ENCODE measurements around the gene MEG3. TPM values are rescaled to one million over a fixed set of nuclear protein-coding genes. Genes with fewer than 3 reads are reported as not detected.

The MEG3 gene
- total RNA-seq, 2 donors from 2014 or later = 5.3 to 15.3 TPM

DNA sequence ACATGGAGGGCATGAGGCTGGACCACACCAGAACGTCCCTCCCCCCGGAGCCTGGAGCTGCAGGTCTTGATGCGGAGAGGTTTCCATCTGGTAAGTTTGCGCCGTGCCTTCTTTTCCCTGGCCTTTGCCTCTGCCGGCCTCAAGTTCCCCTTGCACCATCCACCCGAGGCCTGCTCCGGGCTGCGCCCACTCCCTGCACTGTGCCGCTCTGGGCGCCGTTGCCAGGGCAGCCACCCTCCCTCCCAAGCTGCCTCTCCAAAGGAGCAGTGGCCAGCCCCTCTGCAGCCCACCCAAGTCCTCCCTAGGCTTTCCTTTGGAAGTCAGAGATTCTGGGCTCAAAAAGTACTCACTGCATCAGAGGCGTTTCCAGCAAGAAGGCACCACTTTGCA is 46.2 kb upstream of the MEG3 start:
- H3K4me3 ChIP-seq (ENCODE audit: low read length) = no peak overlapping the region
- no peaks in the 10 kb centered on the region for H3K9me3 Mint-ChIP-seq
- TF ChIP-seq, protein P1, sequence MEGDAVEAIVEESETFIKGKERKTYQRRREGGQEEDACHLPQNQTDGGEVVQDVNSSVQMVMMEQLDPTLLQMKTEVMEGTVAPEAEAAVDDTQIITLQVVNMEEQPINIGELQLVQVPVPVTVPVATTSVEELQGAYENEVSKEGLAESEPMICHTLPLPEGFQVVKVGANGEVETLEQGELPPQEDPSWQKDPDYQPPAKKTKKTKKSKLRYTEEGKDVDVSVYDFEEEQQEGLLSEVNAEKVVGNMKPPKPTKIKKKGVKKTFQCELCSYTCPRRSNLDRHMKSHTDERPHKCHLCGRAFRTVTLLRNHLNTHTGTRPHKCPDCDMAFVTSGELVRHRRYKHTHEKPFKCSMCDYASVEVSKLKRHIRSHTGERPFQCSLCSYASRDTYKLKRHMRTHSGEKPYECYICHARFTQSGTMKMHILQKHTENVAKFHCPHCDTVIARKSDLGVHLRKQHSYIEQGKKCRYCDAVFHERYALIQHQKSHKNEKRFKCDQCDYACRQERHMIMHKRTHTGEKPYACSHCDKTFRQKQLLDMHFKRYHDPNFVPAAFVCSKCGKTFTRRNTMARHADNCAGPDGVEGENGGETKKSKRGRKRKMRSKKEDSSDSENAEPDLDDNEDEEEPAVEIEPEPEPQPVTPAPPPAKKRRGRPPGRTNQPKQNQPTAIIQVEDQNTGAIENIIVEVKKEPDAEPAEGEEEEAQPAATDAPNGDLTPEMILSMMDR (conservative IDR thresholded peaks at IDR 0.05) = no peak
- no peaks in the 10 kb centered on the region for H3K9me3 ChIP-seq (ENCODE audit: control insufficient read depth, low read length)
- no peak overlapping the region for H3K27ac ChIP-seq (ENCODE audit: low read depth, low read length)
- no peak overlapping the region for H3K27ac Mint-ChIP-seq
- H3K36me3 ChIP-seq (ENCODE audit: control insufficient read depth, insufficient read depth, low read length) = no peaks in the 10 kb centered on the region
- no peak overlapping the region for H3K9ac ChIP-seq (ENCODE audit: extremely low read depth, low read length, poor library complexity, severe bottlenecking)
- H3K27me3 Mint-ChIP-seq (ENCODE audit: insufficient read depth) = peaks cover 2% of the 10 kb centered on the region
- H3K4me1 ChIP-seq (ENCODE audit: control insufficient read depth, insufficient read depth, low read length) = no peaks in the 10 kb centered on the region
- H3K4me3 Mint-ChIP-seq = no peak overlapping the region
- no peaks in the 10 kb centered on the region for H3K27me3 ChIP-seq (ENCODE audit: control insufficient read depth, insufficient read depth, low read length, poor library complexity, severe bottlenecking)
- peaks cover 11% of the 10 kb centered on the region for H3K4me1 Mint-ChIP-seq
- 86 to 90% methylated on average over 1 to 13 of the region's 13 CpGs for WGBS, 2 experiments (ENCODE audit: insufficient coverage in 1 of 2, insufficient read length in 1 of 2)
- no peak for DNase-seq
- no peaks in the 10 kb centered on the region for H3K36me3 Mint-ChIP-seq (ENCODE audit: low read depth)

DNA sequence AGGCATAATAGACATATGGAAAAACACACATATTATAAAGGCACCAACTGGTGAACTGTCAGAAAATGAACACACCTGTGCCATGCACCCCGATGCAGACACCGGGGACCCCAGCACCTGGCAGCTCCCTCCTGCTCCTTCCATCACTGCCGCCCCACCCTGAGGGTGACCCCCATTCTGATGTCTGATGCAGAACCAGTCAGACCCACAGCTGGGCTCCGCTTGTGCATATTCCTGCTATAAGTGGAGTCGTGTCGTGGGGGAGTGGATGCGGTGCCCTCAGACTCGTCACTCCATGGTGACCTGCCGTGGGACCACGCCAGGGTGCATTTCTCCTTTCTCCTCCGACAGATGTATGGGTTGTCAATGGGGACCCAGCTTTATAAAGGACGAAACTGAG is 45.7 kb upstream of the MEG3 start:
- H3K4me3 ChIP-seq (ENCODE audit: low read length) = no peak overlapping the region
- Mint-ChIP-seq H3K27ac (no peak overlapping the region), H3K36me3 (ENCODE audit: low read depth) (no peaks in the 10 kb centered on the region), H3K9me3 (no peaks in the 10 kb centered on the region), H3K27me3 (ENCODE audit: insufficient read depth) (peaks cover 3% of the 10 kb centered on the region), H3K4me1 (peaks cover 11% of the 10 kb centered on the region), H3K4me3 (no peak overlapping the region)
- TF ChIP-seq, protein P1 (conservative IDR thresholded peaks at IDR 0.05) = no peak
- 93 to 94% methylated on average over 11 to 12 of the region's 12 CpGs for WGBS, 2 experiments (ENCODE audit: insufficient coverage in 1 of 2, insufficient read length in 1 of 2)
- H3K36me3 ChIP-seq (ENCODE audit: control insufficient read depth, insufficient read depth, low read length) = no peaks in the 10 kb centered on the region
- no peak for DNase-seq
- no peaks in the 10 kb centered on the region for H3K9me3 ChIP-seq (ENCODE audit: control insufficient read depth, low read length)
- no peaks in the 10 kb centered on the region for H3K27me3 ChIP-seq (ENCODE audit: control insufficient read depth, insufficient read depth, low read length, poor library complexity, severe bottlenecking)
- no peaks in the 10 kb centered on the region for H3K4me1 ChIP-seq (ENCODE audit: control insufficient read depth, insufficient read depth, low read length)
- H3K27ac ChIP-seq (ENCODE audit: low read depth, low read length) = no peak overlapping the region
- H3K9ac ChIP-seq (ENCODE audit: extremely low read depth, low read length, poor library complexity, severe bottlenecking) = no peak overlapping the region

DNA sequence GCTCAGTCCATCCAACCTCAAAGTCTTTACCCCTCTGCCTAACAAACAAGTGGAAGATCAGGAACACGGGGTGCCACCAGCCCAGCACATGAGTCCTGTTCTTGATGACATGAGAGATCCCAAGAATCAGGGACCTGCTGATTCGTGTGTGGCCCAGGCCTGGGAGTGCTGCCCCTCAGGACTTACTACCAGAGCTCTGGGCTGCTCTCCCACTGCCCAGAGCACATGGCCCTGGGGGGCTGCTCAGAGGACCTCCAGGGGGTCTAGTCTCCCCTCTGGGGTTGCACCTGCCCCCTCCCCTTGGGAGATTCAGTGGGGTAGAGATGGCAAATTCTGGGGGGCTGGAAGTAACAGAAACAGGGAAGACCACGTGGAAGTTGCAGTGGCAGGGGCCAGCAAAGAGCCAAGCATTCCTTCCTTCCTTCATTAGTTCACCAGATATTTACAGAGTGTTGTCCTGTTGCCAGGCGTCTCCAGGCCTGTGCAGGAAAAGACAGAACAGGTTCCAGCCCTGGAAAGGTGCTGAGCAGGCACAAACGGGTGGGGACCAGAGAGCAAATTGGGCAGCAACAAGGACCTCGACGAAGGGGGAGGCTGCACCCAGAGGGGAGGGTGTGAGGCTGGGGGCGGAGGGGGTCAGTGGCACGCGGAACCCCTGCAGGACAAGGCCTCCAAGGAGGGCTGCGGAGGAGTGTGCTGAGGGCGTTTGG is 45.1 kb upstream of the MEG3 start:
- H3K4me3 Mint-ChIP-seq = no peak overlapping the region
- peak overlapping the region; percentile 74 for H3K27ac Mint-ChIP-seq
- peaks cover 4% of the 10 kb centered on the region for H3K27me3 Mint-ChIP-seq (ENCODE audit: insufficient read depth)
- WGBS, 2 experiments (ENCODE audit: insufficient coverage in 1 of 2, insufficient read length in 1 of 2) = 90 to 94% methylated on average over 6 to 10 of the region's 12 CpGs
- peaks cover 11% of the 10 kb centered on the region for H3K4me1 Mint-ChIP-seq
- TF ChIP-seq, protein P1 (conservative IDR thresholded peaks at IDR 0.05) = no peak
- no peak overlapping the region for H3K4me3 ChIP-seq (ENCODE audit: low read length)
- H3K36me3 Mint-ChIP-seq (ENCODE audit: low read depth) = no peaks in the 10 kb centered on the region
- no peaks in the 10 kb centered on the region for H3K9me3 Mint-ChIP-seq
- no peaks in the 10 kb centered on the region for H3K36me3 ChIP-seq (ENCODE audit: control insufficient read depth, insufficient read depth, low read length)
- no peaks in the 10 kb centered on the region for H3K27me3 ChIP-seq (ENCODE audit: control insufficient read depth, insufficient read depth, low read length, poor library complexity, severe bottlenecking)
- no peak for DNase-seq
- H3K9me3 ChIP-seq (ENCODE audit: control insufficient read depth, low read length) = no peaks in the 10 kb centered on the region
- no peaks in the 10 kb centered on the region for H3K4me1 ChIP-seq (ENCODE audit: control insufficient read depth, insufficient read depth, low read length)
- no peak overlapping the region for H3K27ac ChIP-seq (ENCODE audit: low read depth, low read length)
- H3K9ac ChIP-seq (ENCODE audit: extremely low read depth, low read length, poor library complexity, severe bottlenecking) = no peak overlapping the region
